Measurements from ENCODE around the gene CCDC71. TPM values are rescaled to one million over a fixed set of nuclear protein-coding genes. Genes with fewer than 3 reads are reported as not detected.

CCDC71 gene
- total and polyA plus RNA-seq, 2 of the 13 experiments (the other 11 are each of a cell fraction or from before 2014, with no cell fraction given), result 9.7 to 14.3 TPM

GRCh38 chr3:49158103-49158709 is 7.9 kb downstream of the CCDC71 start (continued):
- TF ChIP-seq, protein P1, sequence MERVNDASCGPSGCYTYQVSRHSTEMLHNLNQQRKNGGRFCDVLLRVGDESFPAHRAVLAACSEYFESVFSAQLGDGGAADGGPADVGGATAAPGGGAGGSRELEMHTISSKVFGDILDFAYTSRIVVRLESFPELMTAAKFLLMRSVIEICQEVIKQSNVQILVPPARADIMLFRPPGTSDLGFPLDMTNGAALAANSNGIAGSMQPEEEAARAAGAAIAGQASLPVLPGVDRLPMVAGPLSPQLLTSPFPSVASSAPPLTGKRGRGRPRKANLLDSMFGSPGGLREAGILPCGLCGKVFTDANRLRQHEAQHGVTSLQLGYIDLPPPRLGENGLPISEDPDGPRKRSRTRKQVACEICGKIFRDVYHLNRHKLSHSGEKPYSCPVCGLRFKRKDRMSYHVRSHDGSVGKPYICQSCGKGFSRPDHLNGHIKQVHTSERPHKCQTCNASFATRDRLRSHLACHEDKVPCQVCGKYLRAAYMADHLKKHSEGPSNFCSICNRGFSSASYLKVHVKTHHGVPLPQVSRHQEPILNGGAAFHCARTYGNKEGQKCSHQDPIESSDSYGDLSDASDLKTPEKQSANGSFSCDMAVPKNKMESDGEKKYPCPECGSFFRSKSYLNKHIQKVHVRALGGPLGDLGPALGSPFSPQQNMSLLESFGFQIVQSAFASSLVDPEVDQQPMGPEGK (CRISPR knock-in tag; IDR thresholded peaks at IDR 0.05), result 0 out of 2 replicates have a peak, but pooled peaks have one; percentile 43
- TF ChIP-seq CCAR2 (optimal IDR thresholded peaks at IDR 0.05; ENCODE audit: low read depth, low read length) (peak; percentile 82), SSRP1 (CRISPR knock-in tag; IDR thresholded peaks at IDR 0.05) (no peak), FOSL2 (CRISPR knock-in tag; IDR thresholded peaks at IDR 0.05) (0 out of 2 replicates have a peak, but pooled peaks have one; percentile 12), RXRB (CRISPR knock-in tag; IDR thresholded peaks at IDR 0.05; ENCODE audit: borderline replicate concordance) (peak; percentile 55; the same call in 1 of the 2 replicates), ZNF552 (CRISPR knock-in tag; IDR thresholded peaks at IDR 0.05; ENCODE audit: borderline replicate concordance) (no peak), TCF12 (IDR thresholded peaks at IDR 0.05) (no peak), TCF12 (CRISPR knock-in tag; IDR thresholded peaks at IDR 0.05) (no peak), SMAD3 (CRISPR knock-in tag; IDR thresholded peaks at IDR 0.05) (0 out of 2 replicates have a peak, but pooled peaks have one; percentile 23), CHD2 (IDR thresholded peaks at IDR 0.05; ENCODE audit: low read depth, low read length) (no peak), NPAS2 (CRISPR knock-in tag; IDR thresholded peaks at IDR 0.05; ENCODE audit: borderline replicate concordance) (no peak), ZBTB25 (CRISPR knock-in tag; IDR thresholded peaks at IDR 0.05) (0 out of 2 replicates have a peak, but pooled peaks have one; percentile 37), NR2F1 (CRISPR knock-in tag; IDR thresholded peaks at IDR 0.05) (peak; percentile 99 to 100), KDM1A (CRISPR knock-in tag; IDR thresholded peaks at IDR 0.05) (peak; percentile 46; the same call in 1 of the 2 replicates), ZNF331 (CRISPR knock-in tag; IDR thresholded peaks at IDR 0.05) (peak; percentile 39; the same call in 1 of the 2 replicates), XRCC5 (optimal IDR thresholded peaks at IDR 0.05; ENCODE audit: low read length) (peak; percentile 80), KDM2A (CRISPR knock-in tag; IDR thresholded peaks at IDR 0.05; ENCODE audit: borderline replicate concordance, low read depth) (0 out of 2 replicates have a peak, but pooled peaks have one; percentile 34), NR2F2 (IDR thresholded peaks at IDR 0.05; ENCODE audit: borderline replicate concordance, low read depth) (peak; percentile 93), ELF3 (CRISPR knock-in tag; IDR thresholded peaks at IDR 0.05) (0 out of 2 replicates have a peak, but pooled peaks have one; percentile 40), SMC3 (IDR thresholded peaks at IDR 0.05; ENCODE audit: low read length) (peak; percentile 45; the same call in 1 of the 2 replicates), ZNF281 (CRISPR knock-in tag; IDR thresholded peaks at IDR 0.05; ENCODE audit: borderline replicate concordance) (0 out of 2 replicates have a peak, but pooled peaks have one; percentile 22), HDAC2 (CRISPR knock-in tag; IDR thresholded peaks at IDR 0.05) (0 out of 2 replicates have a peak, but pooled peaks have one; percentile 44)
- TF ChIP-seq, protein P2, sequence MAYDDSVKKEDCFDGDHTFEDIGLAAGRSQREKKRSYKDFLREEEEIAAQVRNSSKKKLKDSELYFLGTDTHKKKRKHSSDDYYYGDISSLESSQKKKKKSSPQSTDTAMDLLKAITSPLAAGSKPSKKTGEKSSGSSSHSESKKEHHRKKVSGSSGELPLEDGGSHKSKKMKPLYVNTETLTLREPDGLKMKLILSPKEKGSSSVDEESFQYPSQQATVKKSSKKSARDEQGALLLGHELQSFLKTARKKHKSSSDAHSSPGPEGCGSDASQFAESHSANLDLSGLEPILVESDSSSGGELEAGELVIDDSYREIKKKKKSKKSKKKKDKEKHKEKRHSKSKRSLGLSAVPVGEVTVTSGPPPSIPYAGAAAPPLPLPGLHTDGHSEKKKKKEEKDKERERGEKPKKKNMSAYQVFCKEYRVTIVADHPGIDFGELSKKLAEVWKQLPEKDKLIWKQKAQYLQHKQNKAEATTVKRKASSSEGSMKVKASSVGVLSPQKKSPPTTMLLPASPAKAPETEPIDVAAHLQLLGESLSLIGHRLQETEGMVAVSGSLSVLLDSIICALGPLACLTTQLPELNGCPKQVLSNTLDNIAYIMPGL (CRISPR knock-in tag; IDR thresholded peaks at IDR 0.05; ENCODE audit: borderline replicate concordance in 1 of 2, low read depth in 1 of 2), result peak in 1 of 2 experiments; percentile 43; a peak in 1 of 4 replicates

All from HepG2 (cell line).